Vagina (tissue), 2 donors: ENCODE data around the gene RABAC1.

Experiments used
- CTCF ChIP-seq, 3 experiments: fragments of 450-650 bp in 2 of 3; fragments of 200-600 bp in 1 of 3; sonication (generic) in 1 of 3; IDR thresholded peaks; one replicate each; pipeline ENCODE4 v1.5.1; 2017 to 2019; ENCODE audit warnings: antibody characterized with exemption in 3 of 3, mild to moderate bottlenecking in 2 of 3, moderate library complexity in 2 of 3
- POLR2A ChIP-seq, 2 donors: fragments of 450-650 bp; IDR thresholded peaks; one replicate each; pipeline ENCODE4 v1.6.1; 2017; ENCODE audit warnings: antibody characterized with exemption in 2 of 2, mild to moderate bottlenecking in 2 of 2, moderate library complexity in 2 of 2

GRCh38 chr19:41977916-41978315, 18.8 kb upstream of the RABAC1 start:
- TF ChIP-seq POLR2A (IDR thresholded peaks at IDR 0.05) (no peak), CTCF (IDR thresholded peaks at IDR 0.05) (no peak)
